ENCODE measurements around the gene SOWAHA.

- TF ChIP-seq, protein P1, sequence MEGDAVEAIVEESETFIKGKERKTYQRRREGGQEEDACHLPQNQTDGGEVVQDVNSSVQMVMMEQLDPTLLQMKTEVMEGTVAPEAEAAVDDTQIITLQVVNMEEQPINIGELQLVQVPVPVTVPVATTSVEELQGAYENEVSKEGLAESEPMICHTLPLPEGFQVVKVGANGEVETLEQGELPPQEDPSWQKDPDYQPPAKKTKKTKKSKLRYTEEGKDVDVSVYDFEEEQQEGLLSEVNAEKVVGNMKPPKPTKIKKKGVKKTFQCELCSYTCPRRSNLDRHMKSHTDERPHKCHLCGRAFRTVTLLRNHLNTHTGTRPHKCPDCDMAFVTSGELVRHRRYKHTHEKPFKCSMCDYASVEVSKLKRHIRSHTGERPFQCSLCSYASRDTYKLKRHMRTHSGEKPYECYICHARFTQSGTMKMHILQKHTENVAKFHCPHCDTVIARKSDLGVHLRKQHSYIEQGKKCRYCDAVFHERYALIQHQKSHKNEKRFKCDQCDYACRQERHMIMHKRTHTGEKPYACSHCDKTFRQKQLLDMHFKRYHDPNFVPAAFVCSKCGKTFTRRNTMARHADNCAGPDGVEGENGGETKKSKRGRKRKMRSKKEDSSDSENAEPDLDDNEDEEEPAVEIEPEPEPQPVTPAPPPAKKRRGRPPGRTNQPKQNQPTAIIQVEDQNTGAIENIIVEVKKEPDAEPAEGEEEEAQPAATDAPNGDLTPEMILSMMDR (IDR thresholded peaks at IDR 0.05): peak in 2 of 6 experiments; percentile 3 to 19
- peak in 1 of 2 donors; percentile 11 for TF ChIP-seq POLR2A (IDR thresholded peaks at IDR 0.05)
Observed at GRCh38 chr5:132777209-132778069, 35.7 kb upstream of the SOWAHA start, which contains the start of gene SEPTIN8.
